ENCODE results near the gene JTB.

The JTB gene

GRCh38 chr1:153957744-153958110 lies 19.7 kb downstream of the JTB start:
- in situ Hi-C loops (cut with MboI; ENCODE audit: low pct_unique_long_range_greater_than_20kb, low sequenced_read_pairs, unreplicated experiment), result no loop called here
- TF ChIP-seq, protein P1, sequence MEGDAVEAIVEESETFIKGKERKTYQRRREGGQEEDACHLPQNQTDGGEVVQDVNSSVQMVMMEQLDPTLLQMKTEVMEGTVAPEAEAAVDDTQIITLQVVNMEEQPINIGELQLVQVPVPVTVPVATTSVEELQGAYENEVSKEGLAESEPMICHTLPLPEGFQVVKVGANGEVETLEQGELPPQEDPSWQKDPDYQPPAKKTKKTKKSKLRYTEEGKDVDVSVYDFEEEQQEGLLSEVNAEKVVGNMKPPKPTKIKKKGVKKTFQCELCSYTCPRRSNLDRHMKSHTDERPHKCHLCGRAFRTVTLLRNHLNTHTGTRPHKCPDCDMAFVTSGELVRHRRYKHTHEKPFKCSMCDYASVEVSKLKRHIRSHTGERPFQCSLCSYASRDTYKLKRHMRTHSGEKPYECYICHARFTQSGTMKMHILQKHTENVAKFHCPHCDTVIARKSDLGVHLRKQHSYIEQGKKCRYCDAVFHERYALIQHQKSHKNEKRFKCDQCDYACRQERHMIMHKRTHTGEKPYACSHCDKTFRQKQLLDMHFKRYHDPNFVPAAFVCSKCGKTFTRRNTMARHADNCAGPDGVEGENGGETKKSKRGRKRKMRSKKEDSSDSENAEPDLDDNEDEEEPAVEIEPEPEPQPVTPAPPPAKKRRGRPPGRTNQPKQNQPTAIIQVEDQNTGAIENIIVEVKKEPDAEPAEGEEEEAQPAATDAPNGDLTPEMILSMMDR (IDR thresholded peaks at IDR 0.05; ENCODE audit: extremely low read depth, insufficient read depth, missing control alignments), result no peak
- DNase-seq (ENCODE audit: low spot score), result peak; percentile 69

GRCh38 chr1:153956997-153957715 lies 20.3 kb downstream of the JTB start:
- no peak for DNase-seq (ENCODE audit: low spot score)
- TF ChIP-seq, protein P1 (IDR thresholded peaks at IDR 0.05; ENCODE audit: extremely low read depth, insufficient read depth, missing control alignments), result no peak
- in situ Hi-C loops (cut with MboI; ENCODE audit: low pct_unique_long_range_greater_than_20kb, low sequenced_read_pairs, unreplicated experiment), result no loop called here

DNA sequence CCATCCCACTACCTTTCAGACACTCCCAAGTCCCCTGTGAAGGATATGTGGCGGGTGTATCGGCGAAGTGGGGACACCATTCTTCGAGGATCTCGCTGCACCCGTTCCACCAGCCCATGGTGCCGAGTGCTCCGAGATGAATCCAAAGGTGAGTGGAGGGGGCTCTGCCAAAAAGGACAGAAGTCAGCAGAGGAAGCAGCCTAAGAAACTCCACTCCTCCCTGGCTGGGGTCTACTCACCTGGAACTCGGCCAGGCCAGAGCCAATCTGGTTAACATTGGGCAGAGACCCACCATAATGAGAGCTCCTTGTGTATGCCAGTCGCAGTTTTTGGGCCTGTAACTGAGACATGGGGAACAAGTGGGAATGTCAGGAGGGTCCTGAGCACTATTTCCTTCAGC lies 22.6 kb downstream of the JTB start:
- TF ChIP-seq, protein P1 (IDR thresholded peaks at IDR 0.05; ENCODE audit: extremely low read depth, insufficient read depth, missing control alignments), result no peak
- DNase-seq (ENCODE audit: low spot score), result no peak
- in situ Hi-C loops (cut with MboI; ENCODE audit: low pct_unique_long_range_greater_than_20kb, low sequenced_read_pairs, unreplicated experiment), result no loop called here

GRCh38 chr1:153953859-153954365 lies 23.6 kb downstream of the JTB start:
- TF ChIP-seq, protein P1 (IDR thresholded peaks at IDR 0.05; ENCODE audit: extremely low read depth, insufficient read depth, missing control alignments), result no peak
- in situ Hi-C loops (cut with MboI; ENCODE audit: low pct_unique_long_range_greater_than_20kb, low sequenced_read_pairs, unreplicated experiment), result no loop called here
- no peak for DNase-seq (ENCODE audit: low spot score)

- no peak for DNase-seq (ENCODE audit: low spot score)
- TF ChIP-seq, protein P1 (IDR thresholded peaks at IDR 0.05; ENCODE audit: extremely low read depth, insufficient read depth, missing control alignments), result no peak
- in situ Hi-C loops (cut with MboI; ENCODE audit: low pct_unique_long_range_greater_than_20kb, low sequenced_read_pairs, unreplicated experiment), result no loop called here
These were observed 25.7 kb downstream of the JTB start for GRCh38 chr1:153951801-153952200.

GRCh38 chr1:153951183-153951582 lies 26.3 kb downstream of the JTB start:
- TF ChIP-seq, protein P1 (IDR thresholded peaks at IDR 0.05; ENCODE audit: extremely low read depth, insufficient read depth, missing control alignments), result no peak
- DNase-seq (ENCODE audit: low spot score), result no peak
- in situ Hi-C loops (cut with MboI; ENCODE audit: low pct_unique_long_range_greater_than_20kb, low sequenced_read_pairs, unreplicated experiment), result no loop called here
